Measurements from ENCODE around the gene ADGRE1. TPM values are rescaled to one million over a fixed set of nuclear protein-coding genes. Genes with fewer than 3 reads are reported as not detected.

The ADGRE1 gene
- total RNA-seq, 2 experiments from 2014 or later, result 0.46 TPM; not detected in 1

DNA sequence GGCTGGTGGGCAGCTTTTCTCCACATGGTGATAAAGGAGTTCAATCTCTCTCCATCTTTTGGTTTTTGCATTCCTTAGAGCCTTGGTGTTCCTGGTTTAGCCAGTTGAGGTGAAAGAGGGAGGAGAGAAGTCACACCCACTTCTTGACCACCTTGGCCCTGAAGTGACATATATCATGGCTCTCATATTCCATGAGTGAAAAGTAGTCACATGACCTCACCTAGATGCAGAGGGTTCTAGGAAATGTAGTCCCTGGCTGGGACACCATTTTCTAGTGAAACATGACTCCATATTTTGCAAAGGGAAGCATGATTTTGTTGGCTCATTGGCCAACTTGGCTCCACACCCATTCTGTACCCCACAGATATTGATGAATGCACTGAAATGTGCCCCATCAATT lies 16.1 kb downstream of the ADGRE1 start:
- TF ChIP-seq EZH2phosphoT487 (IDR thresholded peaks at IDR 0.05; ENCODE audit: borderline replicate concordance, low read depth, low read length), result no peak
- TF ChIP-seq, protein P1, sequence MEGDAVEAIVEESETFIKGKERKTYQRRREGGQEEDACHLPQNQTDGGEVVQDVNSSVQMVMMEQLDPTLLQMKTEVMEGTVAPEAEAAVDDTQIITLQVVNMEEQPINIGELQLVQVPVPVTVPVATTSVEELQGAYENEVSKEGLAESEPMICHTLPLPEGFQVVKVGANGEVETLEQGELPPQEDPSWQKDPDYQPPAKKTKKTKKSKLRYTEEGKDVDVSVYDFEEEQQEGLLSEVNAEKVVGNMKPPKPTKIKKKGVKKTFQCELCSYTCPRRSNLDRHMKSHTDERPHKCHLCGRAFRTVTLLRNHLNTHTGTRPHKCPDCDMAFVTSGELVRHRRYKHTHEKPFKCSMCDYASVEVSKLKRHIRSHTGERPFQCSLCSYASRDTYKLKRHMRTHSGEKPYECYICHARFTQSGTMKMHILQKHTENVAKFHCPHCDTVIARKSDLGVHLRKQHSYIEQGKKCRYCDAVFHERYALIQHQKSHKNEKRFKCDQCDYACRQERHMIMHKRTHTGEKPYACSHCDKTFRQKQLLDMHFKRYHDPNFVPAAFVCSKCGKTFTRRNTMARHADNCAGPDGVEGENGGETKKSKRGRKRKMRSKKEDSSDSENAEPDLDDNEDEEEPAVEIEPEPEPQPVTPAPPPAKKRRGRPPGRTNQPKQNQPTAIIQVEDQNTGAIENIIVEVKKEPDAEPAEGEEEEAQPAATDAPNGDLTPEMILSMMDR (conservative IDR thresholded peaks at IDR 0.05; ENCODE audit: low read length), result no peak

DNA sequence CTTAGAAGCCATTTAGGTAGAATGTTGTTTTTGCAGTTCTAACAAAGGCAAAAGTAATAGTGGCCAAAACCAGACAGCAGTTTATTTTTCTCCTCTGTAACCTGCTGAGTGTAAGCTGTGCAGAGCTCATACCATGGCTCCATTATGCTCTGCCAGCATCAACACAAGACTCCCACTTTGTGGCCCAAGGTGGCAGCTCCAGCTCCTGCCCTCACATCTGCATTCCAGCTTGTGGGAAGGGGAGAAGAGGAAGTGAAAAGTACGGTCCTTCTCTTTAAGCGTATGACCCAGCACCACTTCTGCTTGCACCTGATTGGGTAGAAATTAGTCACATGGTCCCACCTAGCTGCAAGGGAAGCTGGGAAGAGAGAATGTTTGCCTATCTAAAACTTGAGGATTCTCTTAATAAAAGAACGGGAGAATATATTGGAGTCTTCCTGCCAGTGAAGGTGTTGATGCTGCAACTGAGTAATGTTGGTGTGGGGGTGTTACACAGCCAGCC lies 19.2 kb downstream of the ADGRE1 start:
- POLR2A ChIA-PET, result no interaction called here

More for the DNA sequence above, 16.1 kb downstream of the ADGRE1 start:
- H3K27ac ChIP-seq (ENCODE audit: low read depth, low read length, poor library complexity, severe bottlenecking), result no peak overlapping the region
- ChIA-PET POLR2A (no interaction called here), CTCF (ENCODE audit: unreplicated experiment) (no interaction called here)
- intact Hi-C loops (cut with micrococcal nuclease; ENCODE audit: unreplicated experiment), result no loop called here
- H3K4me2 ChIP-seq (ENCODE audit: low read length), result no peak overlapping the region
- no peak overlapping the region for H3K4me3 ChIP-seq (ENCODE audit: low read depth, low read length, poor library complexity, severe bottlenecking)
- H2AFZ ChIP-seq (ENCODE audit: low read length), result no peak overlapping the region
- peaks cover 12% of the 10 kb centered on the region; the same call in 1 of the 2 replicates for H3K9me3 ChIP-seq (ENCODE audit: low read length)
- no peaks in the 10 kb centered on the region for H3K4me1 ChIP-seq (ENCODE audit: insufficient read depth, low read length, poor library complexity, severe bottlenecking)
- BruUV-seq (replicated peaks), result no TSS peak
- H3K36me3 ChIP-seq (ENCODE audit: insufficient read depth, low read length), result no peaks in the 10 kb centered on the region
- no peaks in the 10 kb centered on the region for H3K79me2 ChIP-seq (ENCODE audit: insufficient read depth, low read depth, low read length)
- H3K9me2 ChIP-seq (ENCODE audit: insufficient read depth, low read length), result no peaks in the 10 kb centered on the region
- DNase-seq (ENCODE audit: low spot score), result no peak
- H4K20me1 ChIP-seq (ENCODE audit: insufficient read depth, low read length), result no peaks in the 10 kb centered on the region

DNA sequence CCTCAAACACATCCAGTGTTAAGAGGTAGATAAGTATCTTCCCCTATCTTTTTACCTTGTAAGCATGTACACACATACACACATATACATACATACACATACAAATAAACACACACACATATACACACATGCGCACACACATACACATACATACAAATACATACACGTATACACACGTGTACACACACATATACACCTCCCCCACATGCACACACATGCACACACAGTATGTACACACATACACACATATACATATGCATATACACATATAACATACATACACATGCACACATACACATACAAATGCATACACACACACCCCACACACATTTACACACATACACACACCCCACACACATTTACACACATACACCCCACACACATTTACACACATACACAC lies 24.1 kb downstream of the ADGRE1 start:
- H3K79me2 ChIP-seq (ENCODE audit: insufficient read depth, low read depth, low read length), result no peaks in the 10 kb centered on the region
- no peaks in the 10 kb centered on the region for H3K4me1 ChIP-seq (ENCODE audit: insufficient read depth, low read length, poor library complexity, severe bottlenecking)
- ChIA-PET POLR2A (no interaction called here), CTCF (ENCODE audit: unreplicated experiment) (no interaction called here)
- TF ChIP-seq, protein P1 (conservative IDR thresholded peaks at IDR 0.05; ENCODE audit: low read length), result no peak
- no peak for TF ChIP-seq EZH2phosphoT487 (IDR thresholded peaks at IDR 0.05; ENCODE audit: borderline replicate concordance, low read depth, low read length)
- no peaks in the 10 kb centered on the region for H3K9me2 ChIP-seq (ENCODE audit: insufficient read depth, low read length)
- H3K4me2 ChIP-seq (ENCODE audit: low read length), result no peak overlapping the region
- H4K20me1 ChIP-seq (ENCODE audit: insufficient read depth, low read length), result no peaks in the 10 kb centered on the region
- no TSS peak for BruUV-seq (replicated peaks)
- no peak overlapping the region for H3K4me3 ChIP-seq (ENCODE audit: low read depth, low read length, poor library complexity, severe bottlenecking)
- H2AFZ ChIP-seq (ENCODE audit: low read length), result no peak overlapping the region
- no peak overlapping the region for H3K27ac ChIP-seq (ENCODE audit: low read depth, low read length, poor library complexity, severe bottlenecking)
- no peak for DNase-seq (ENCODE audit: low spot score)
- intact Hi-C loops (cut with micrococcal nuclease; ENCODE audit: unreplicated experiment), result no loop called here
- H3K9me3 ChIP-seq (ENCODE audit: low read length), result peaks cover 2% of the 10 kb centered on the region; the same call in 1 of the 2 replicates
- H3K36me3 ChIP-seq (ENCODE audit: insufficient read depth, low read length), result no peaks in the 10 kb centered on the region

More for the DNA sequence above, 19.2 kb downstream of the ADGRE1 start:
- no peak for DNase-seq (ENCODE audit: low spot score)
- H3K4me3 ChIP-seq (ENCODE audit: low read depth, low read length, poor library complexity, severe bottlenecking), result no peak overlapping the region
- no peaks in the 10 kb centered on the region for H3K36me3 ChIP-seq (ENCODE audit: insufficient read depth, low read length)
- H4K20me1 ChIP-seq (ENCODE audit: insufficient read depth, low read length), result no peaks in the 10 kb centered on the region
- no peak overlapping the region for H3K27ac ChIP-seq (ENCODE audit: low read depth, low read length, poor library complexity, severe bottlenecking)
- H3K9me3 ChIP-seq (ENCODE audit: low read length), result peaks cover 4% of the 10 kb centered on the region; the same call in 1 of the 2 replicates
- TF ChIP-seq EZH2phosphoT487 (IDR thresholded peaks at IDR 0.05; ENCODE audit: borderline replicate concordance, low read depth, low read length), result no peak
- TF ChIP-seq, protein P1 (conservative IDR thresholded peaks at IDR 0.05; ENCODE audit: low read length), result no peak
- CTCF ChIA-PET (ENCODE audit: unreplicated experiment), result no interaction called here
- no peaks in the 10 kb centered on the region for H3K79me2 ChIP-seq (ENCODE audit: insufficient read depth, low read depth, low read length)
- intact Hi-C loops (cut with micrococcal nuclease; ENCODE audit: unreplicated experiment), result no loop called here
- no peak overlapping the region for H2AFZ ChIP-seq (ENCODE audit: low read length)
- no peaks in the 10 kb centered on the region for H3K9me2 ChIP-seq (ENCODE audit: insufficient read depth, low read length)
- H3K4me2 ChIP-seq (ENCODE audit: low read length), result no peak overlapping the region
- no TSS peak for BruUV-seq (replicated peaks)
- no peaks in the 10 kb centered on the region for H3K4me1 ChIP-seq (ENCODE audit: insufficient read depth, low read length, poor library complexity, severe bottlenecking)

Measured in OCI-LY7 (cell line).